ENCODE results near the gene PGAM2. TPM values are rescaled to one million over a fixed set of nuclear protein-coding genes. Genes with fewer than 3 reads are reported as not detected.

The PGAM2 gene
- total RNA-seq, 4 donors from 2014 or later: 3.2 to 3.9 TPM; not detected in 2

DNA sequence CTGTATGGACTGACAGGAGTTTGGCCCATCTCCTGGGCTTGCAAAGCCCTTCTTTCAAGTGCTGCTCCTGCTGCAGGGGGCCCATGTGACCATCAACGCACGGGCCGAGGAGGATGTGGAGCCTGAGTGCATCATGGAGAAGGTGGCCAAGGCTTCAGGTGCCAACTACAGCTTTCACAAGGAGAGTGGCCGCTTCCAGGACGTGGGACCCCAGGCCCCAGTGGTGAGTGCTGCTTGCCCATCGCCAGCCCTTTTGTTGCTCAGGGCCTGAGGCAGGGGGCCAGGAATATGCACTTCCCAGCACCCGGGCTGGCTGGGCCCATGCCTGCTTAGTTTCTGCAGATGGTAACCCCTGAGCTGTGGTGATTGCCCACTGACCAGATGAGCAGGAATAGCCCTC is 8.7 kb downstream of the PGAM2 start:
- no peaks in the 10 kb centered on the region for H3K9me3 ChIP-seq
- H3K36me3 ChIP-seq: peaks cover 0 to 99% of the 10 kb centered on the region in 2 donors
- no peak overlapping the region for H3K4me3 ChIP-seq
- no peaks in the 10 kb centered on the region for H3K4me1 ChIP-seq
- 80% methylated on average over 1 to 3 of the region's 7 CpGs for WGBS, 2 donors (ENCODE audit: low coverage in 1 of 2)
- ATAC-seq: no peak
- H3K27ac ChIP-seq: no peak overlapping the region
- H3K27me3 ChIP-seq: no peaks in the 10 kb centered on the region
- TF ChIP-seq POLR2A (IDR thresholded peaks at IDR 0.05) (no peak), POLR2AphosphoS5 (IDR thresholded peaks at IDR 0.05) (no peak), EP300 (IDR thresholded peaks at IDR 0.05) (no peak)
- TF ChIP-seq, protein P1, sequence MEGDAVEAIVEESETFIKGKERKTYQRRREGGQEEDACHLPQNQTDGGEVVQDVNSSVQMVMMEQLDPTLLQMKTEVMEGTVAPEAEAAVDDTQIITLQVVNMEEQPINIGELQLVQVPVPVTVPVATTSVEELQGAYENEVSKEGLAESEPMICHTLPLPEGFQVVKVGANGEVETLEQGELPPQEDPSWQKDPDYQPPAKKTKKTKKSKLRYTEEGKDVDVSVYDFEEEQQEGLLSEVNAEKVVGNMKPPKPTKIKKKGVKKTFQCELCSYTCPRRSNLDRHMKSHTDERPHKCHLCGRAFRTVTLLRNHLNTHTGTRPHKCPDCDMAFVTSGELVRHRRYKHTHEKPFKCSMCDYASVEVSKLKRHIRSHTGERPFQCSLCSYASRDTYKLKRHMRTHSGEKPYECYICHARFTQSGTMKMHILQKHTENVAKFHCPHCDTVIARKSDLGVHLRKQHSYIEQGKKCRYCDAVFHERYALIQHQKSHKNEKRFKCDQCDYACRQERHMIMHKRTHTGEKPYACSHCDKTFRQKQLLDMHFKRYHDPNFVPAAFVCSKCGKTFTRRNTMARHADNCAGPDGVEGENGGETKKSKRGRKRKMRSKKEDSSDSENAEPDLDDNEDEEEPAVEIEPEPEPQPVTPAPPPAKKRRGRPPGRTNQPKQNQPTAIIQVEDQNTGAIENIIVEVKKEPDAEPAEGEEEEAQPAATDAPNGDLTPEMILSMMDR (IDR thresholded peaks at IDR 0.05): no peak

DNA sequence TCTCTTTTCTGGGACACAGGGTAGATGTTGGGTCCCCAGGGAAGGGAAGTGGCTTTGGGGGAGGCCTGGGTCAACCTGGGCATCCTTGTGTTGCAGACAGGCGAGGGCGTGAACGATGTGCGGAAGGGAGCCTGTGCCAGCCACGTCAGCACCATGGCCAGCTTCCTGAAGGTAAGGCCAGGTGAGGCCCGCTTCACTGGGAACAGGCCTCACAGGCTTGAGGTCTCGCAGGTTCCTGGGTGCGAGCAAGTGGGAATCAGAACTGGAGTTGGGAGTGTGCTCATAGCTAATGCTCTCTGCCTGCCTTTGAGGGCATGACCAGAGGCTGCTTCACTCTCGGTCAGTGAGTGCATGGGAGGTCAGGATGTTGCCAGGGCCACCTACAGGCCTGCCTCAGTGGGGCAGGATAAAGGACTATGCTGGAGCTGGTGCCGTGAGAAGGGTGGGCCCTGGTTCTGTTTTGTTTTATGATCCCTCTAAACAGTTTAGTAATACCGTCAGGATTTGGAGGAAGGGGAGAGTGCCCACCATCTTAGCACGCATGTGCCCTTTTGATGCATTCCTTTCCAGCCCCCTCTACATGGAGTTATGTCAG is 12.5 kb downstream of the PGAM2 start:
- 88 to 92% methylated on average over 3 to 6 of the region's 12 CpGs for WGBS, 2 donors (ENCODE audit: low coverage in 1 of 2)
- H3K27me3 ChIP-seq: no peaks in the 10 kb centered on the region
- peaks cover 0 to 87% of the 10 kb centered on the region in 2 donors for H3K36me3 ChIP-seq
- ATAC-seq: no peak
- H3K9me3 ChIP-seq: no peaks in the 10 kb centered on the region
- no peak overlapping the region for H3K27ac ChIP-seq
- no peak overlapping the region for H3K4me3 ChIP-seq
- TF ChIP-seq, protein P1 (IDR thresholded peaks at IDR 0.05): no peak
- TF ChIP-seq POLR2A (IDR thresholded peaks at IDR 0.05): no peak
- no peak for TF ChIP-seq POLR2AphosphoS5 (IDR thresholded peaks at IDR 0.05)
- TF ChIP-seq EP300 (IDR thresholded peaks at IDR 0.05): no peak
- H3K4me1 ChIP-seq: peaks cover 0 to 22% (median 0%) of the 10 kb centered on the region in 3 donors

DNA sequence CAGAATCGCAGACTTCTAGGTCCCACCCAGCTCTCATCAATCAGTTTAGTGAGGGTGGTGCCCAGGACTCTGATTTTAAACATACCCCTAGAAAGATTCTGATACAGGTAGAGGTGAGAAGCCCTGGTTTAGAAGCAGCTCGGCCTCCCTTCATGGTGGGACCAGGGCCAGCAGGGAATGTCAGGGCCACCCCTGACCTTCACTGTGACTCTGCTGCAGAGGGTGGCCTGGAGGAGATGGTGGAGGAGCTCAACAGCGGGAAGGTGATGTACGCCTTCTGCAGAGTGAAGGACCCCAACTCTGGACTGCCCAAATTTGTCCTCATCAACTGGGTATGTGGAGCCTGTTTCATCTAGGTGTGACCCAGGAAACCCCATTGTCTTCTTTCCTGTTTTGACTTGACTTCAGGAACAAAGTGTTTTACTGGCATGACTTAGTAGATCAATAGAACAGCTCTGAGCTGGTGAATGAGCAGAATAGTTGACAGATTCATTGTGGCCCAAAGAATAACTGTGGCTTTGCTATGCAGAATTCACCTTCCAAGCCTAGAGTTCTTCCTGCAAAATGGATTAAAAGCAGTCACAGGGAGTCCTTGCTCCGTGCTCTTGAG is 13.7 kb downstream of the PGAM2 start:
- no peak overlapping the region for H3K27ac ChIP-seq
- H3K4me3 ChIP-seq: no peak overlapping the region
- 88 to 100% methylated on average over 3 to 5 of the region's 5 CpGs for WGBS, 2 donors (ENCODE audit: low coverage in 1 of 2)
- H3K9me3 ChIP-seq: no peaks in the 10 kb centered on the region
- TF ChIP-seq POLR2A (IDR thresholded peaks at IDR 0.05) (no peak), EP300 (IDR thresholded peaks at IDR 0.05) (no peak), POLR2AphosphoS5 (IDR thresholded peaks at IDR 0.05) (no peak)
- TF ChIP-seq, protein P1 (IDR thresholded peaks at IDR 0.05): no peak
- peaks cover 0 to 31% (median 0%) of the 10 kb centered on the region in 3 donors for H3K4me1 ChIP-seq
- H3K27me3 ChIP-seq: no peaks in the 10 kb centered on the region
- ATAC-seq: no peak
- peaks cover 0 to 84% of the 10 kb centered on the region in 2 donors for H3K36me3 ChIP-seq

DNA sequence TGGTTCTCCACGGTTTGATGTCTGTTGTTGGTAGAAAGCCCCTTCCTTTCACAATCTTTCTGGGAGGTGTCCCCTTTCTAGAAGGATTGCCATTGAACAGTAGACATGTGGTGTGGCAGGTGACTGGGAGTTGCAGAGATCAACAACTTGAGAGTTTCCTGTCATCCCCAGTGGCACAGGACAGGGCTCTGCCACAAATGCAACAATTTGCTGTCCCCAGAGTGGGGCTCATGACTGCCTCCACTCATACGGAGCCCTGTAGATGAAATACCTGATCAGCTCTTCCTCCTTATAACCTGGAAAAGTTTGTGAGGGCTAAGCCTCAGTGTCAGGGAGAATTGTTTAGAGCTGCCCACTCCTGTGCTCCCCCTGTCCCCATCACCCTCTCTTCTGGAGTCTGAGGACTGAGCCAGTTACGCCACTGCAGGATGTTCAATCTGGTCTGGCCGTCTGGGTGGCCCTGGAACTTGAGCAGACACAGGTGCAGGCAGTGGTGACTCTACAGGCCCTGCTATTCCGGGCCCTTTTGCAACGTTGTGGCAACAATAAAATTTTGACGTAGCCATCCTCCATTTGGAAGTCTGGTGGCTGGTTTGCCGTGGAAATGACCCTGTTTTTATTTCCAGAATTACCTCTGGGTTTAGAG is 14.3 kb downstream of the PGAM2 start:
- Histone ChIP-seq H3K36me3 (peaks cover 0 to 84% of the 10 kb centered on the region in 2 donors), H3K27ac (no peak overlapping the region), H3K4me3 (no peak overlapping the region), H3K4me1 (peaks cover 0 to 38% (median 0%) of the 10 kb centered on the region in 3 donors), H3K9me3 (no peaks in the 10 kb centered on the region), H3K27me3 (no peaks in the 10 kb centered on the region)
- WGBS, 2 donors (ENCODE audit: low coverage in 1 of 2): 94% methylated on average over 4 of the region's 8 CpGs; no CpG with 5 or more reads in 1 of the 2 donors
- TF ChIP-seq POLR2AphosphoS5 (IDR thresholded peaks at IDR 0.05): no peak
- ATAC-seq: no peak

DNA sequence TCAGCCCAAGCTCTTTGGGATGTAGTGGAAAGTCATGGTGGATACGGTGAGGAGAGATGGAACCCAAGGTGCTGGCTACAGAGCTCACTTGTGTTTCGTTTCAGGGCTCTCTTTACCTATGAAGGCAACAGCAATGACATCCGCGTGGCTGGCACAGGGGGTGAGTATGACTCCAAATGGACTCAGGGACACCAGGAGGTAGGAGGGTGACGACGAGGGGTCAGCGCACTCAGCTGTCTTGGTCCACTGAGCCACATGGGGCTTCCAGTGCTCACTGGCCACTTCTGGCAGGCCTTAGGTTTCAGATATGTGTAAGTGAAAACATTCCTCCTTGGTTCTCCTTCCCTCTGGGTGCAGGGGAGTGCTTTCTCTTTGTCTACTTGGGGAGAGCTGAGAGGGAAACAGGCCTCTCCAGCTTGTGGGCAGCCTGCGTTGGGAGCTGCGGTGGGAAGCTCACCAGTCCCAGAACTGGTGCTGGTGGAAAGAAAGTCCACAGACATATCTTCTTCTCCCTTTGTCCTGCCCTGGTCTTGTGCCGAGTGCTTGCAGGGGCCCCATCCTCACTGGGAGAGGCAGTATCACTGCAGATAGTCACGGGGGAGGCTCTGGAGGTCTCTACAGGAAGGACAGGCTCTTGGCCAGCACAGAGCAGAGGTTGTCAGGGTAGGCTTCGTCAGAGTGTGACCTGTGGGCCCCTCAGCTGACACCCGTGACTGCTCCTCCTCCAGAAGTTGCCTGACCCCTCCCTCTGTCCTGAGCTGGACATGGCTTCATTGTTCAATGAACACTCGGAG is 15.0 kb downstream of the PGAM2 start:
- H3K27me3 ChIP-seq: no peaks in the 10 kb centered on the region
- ATAC-seq: no peak
- peaks cover 0 to 45% (median 5%) of the 10 kb centered on the region in 3 donors for H3K4me1 ChIP-seq
- H3K27ac ChIP-seq: no peak overlapping the region
- H3K36me3 ChIP-seq: peaks cover 0 to 78% of the 10 kb centered on the region in 2 donors
- 88 to 98% methylated on average over 7 to 8 of the region's 14 CpGs for WGBS, 2 donors (ENCODE audit: low coverage in 1 of 2)
- TF ChIP-seq POLR2AphosphoS5 (IDR thresholded peaks at IDR 0.05): no peak
- TF ChIP-seq EP300 (IDR thresholded peaks at IDR 0.05): no peak
- no peaks in the 10 kb centered on the region for H3K9me3 ChIP-seq
- H3K4me3 ChIP-seq: no peak overlapping the region

Measured in gastroesophageal sphincter (tissue), 4 donors.